ENCODE results near the gene IL18R1. TPM values are rescaled to one million over a fixed set of nuclear protein-coding genes. Genes with fewer than 3 reads are reported as not detected.

The IL18R1 gene
- total and polyA plus RNA-seq, 9 of the 15 experiments (the other 6 are each of a cell fraction or from before 2014, with no cell fraction given), result 0.55 to 10.0 (median 2.5) TPM

GRCh38 chr2:102350137-102350793, 5.3 kb upstream of the IL18R1 start:
- no peak overlapping the region for H3K4me2 ChIP-seq (ENCODE audit: insufficient read depth, low read length)
- POLR2A ChIA-PET, result interaction anchor here (0.6 kb wide), 1 partner anchor 1785 kb away, joined by 3 read pairs; no protein-coding TSS in a partner anchor
- H2AFZ ChIP-seq (ENCODE audit: low read depth, low read length), result peak overlapping the region; percentile 42; the same call in 1 of the 2 replicates
- no peak overlapping the region for H3K9ac ChIP-seq (ENCODE audit: insufficient read depth in 1 of 2, low read depth in 2 of 2, low read length in 2 of 2)
- DNase-seq (ENCODE audit: extremely low read depth in 1 of 4, low spot score in 3 of 4) (no peak), FAIRE-seq (peak; percentile 15), ATAC-seq (peak; percentile 50; the same call in 2 of the 3 replicates)
- 14% methylated on average over 1 of the region's 1 CpG for WGBS (ENCODE audit: insufficient coverage, low coverage, missing lambda C conversion rate)
- no peaks in the 10 kb centered on the region for H3K36me3 ChIP-seq (ENCODE audit: control insufficient read depth, insufficient read depth, low read length)
- H3K4me1 ChIP-seq (replicated peaks in 1 of 2; ENCODE audit: control insufficient read depth in 2 of 2, insufficient read depth in 2 of 2, low read length in 2 of 2), result peaks cover 0 to under 1% of the 10 kb centered on the region in 2 experiments; a peak in 1 of 5 replicates
- in situ Hi-C loops (cut with MboI), result loop anchor here (5.0 to 10.0 kb wide), 2 partner anchors 108 to 335 kb away; no protein-coding TSS in a partner anchor
- no peak overlapping the region for H3K4me3 ChIP-seq
- BruUV-seq (replicated peaks), result no TSS peak
- H3K9me3 ChIP-seq (replicated peaks; ENCODE audit: control insufficient read depth, insufficient read depth, low read depth, low read length), result no peaks in the 10 kb centered on the region; the same call in 1 of the 2 replicates
- H3K79me2 ChIP-seq (ENCODE audit: control insufficient read depth, insufficient read depth, low read length), result no peaks in the 10 kb centered on the region
- intact Hi-C loops (cut with micrococcal nuclease), result no loop called here
- CTCF ChIA-PET (ENCODE audit: low intra/inter-chr PET ratio), result no interaction called here
- H3K27ac ChIP-seq (ENCODE audit: extremely low read depth, low read depth, low read length), result no peak overlapping the region
- TF ChIP-seq CBX8 (IDR thresholded peaks at IDR 0.05; ENCODE audit: borderline replicate concordance, extremely low read depth, low read depth, low read length, poor library complexity, severe bottlenecking), result no peak
- 0 out of 2 replicates have a peak, but pooled peaks have one; percentile 14 for TF ChIP-seq ETV1 (tag; conservative IDR thresholded peaks at IDR 0.05; ENCODE audit: low read depth)
- no peak for TF ChIP-seq YBX1 (IDR thresholded peaks at IDR 0.05)
- no peaks in the 10 kb centered on the region for H3K9me1 ChIP-seq (ENCODE audit: control insufficient read depth, insufficient read depth, low read length)
- H3K27me3 ChIP-seq (ENCODE audit: control insufficient read depth in 2 of 2, insufficient read depth in 2 of 2, low read length in 2 of 2), result no peaks in the 10 kb centered on the region
- H4K20me1 ChIP-seq (replicated peaks; ENCODE audit: control insufficient read depth, insufficient read depth, low read length), result no peaks in the 10 kb centered on the region

- peaks cover 0 to 12% of the 10 kb centered on the region in 2 experiments; a peak in 2 of 5 replicates for H3K4me1 ChIP-seq (replicated peaks in 1 of 2; ENCODE audit: control insufficient read depth in 2 of 2, insufficient read depth in 2 of 2, low read length in 2 of 2)
- H3K36me3 ChIP-seq (ENCODE audit: control insufficient read depth, insufficient read depth, low read length), result no peaks in the 10 kb centered on the region
- H3K27me3 ChIP-seq (ENCODE audit: control insufficient read depth in 2 of 2, insufficient read depth in 2 of 2, low read length in 2 of 2), result no peaks in the 10 kb centered on the region
- ChIA-PET POLR2A (no interaction called here), CTCF (ENCODE audit: low intra/inter-chr PET ratio) (interaction anchor here (0.6 to 2.5 kb wide), 6 partner anchors 55 to 1015 kb away, joined by 3 to 13 read pairs (median 4); no protein-coding TSS in a partner anchor)
- ATAC-seq, result no peak
- WGBS (ENCODE audit: insufficient coverage, low coverage, missing lambda C conversion rate), result 3% methylated on average over 3 of the region's 7 CpGs
- H3K4me2 ChIP-seq (ENCODE audit: insufficient read depth, low read length), result peak overlapping the region; percentile 77
- TF ChIP-seq ZNF316 (IDR thresholded peaks at IDR 0.05), result peak; percentile 76
- peak; percentile 20; the same call in 1 of the 2 replicates for TF ChIP-seq MAFG (tag; conservative IDR thresholded peaks at IDR 0.05)
- TF ChIP-seq EGR1 (conservative IDR thresholded peaks at IDR 0.05), result peak; percentile 57
- no peak for TF ChIP-seq ARID3B (CRISPR knock-in tag; IDR thresholded peaks at IDR 0.05; ENCODE audit: borderline replicate concordance)
- TF ChIP-seq C11orf30 (IDR thresholded peaks at IDR 0.05; ENCODE audit: low read depth), result peak; percentile 65
- no peak overlapping the region for H3K27ac ChIP-seq (ENCODE audit: extremely low read depth, low read depth, low read length)
- H2AFZ ChIP-seq (ENCODE audit: low read depth, low read length), result peak overlapping the region; percentile 98
- H3K9me1 ChIP-seq (ENCODE audit: control insufficient read depth, insufficient read depth, low read length), result no peaks in the 10 kb centered on the region
- peak overlapping the region; percentile 69 for H3K4me3 ChIP-seq
- FAIRE-seq, result no peak
- no peaks in the 10 kb centered on the region for H3K9me3 ChIP-seq (replicated peaks; ENCODE audit: control insufficient read depth, insufficient read depth, low read depth, low read length)
- no peak for DNase-seq (ENCODE audit: extremely low read depth in 1 of 4, low spot score in 3 of 4)
- peak overlapping the region; percentile 82 to 98; a peak in 3 of 4 replicates for H3K9ac ChIP-seq (ENCODE audit: insufficient read depth in 1 of 2, low read depth in 2 of 2, low read length in 2 of 2)
- H3K79me2 ChIP-seq (ENCODE audit: control insufficient read depth, insufficient read depth, low read length), result no peaks in the 10 kb centered on the region
- H4K20me1 ChIP-seq (replicated peaks; ENCODE audit: control insufficient read depth, insufficient read depth, low read length), result no peaks in the 10 kb centered on the region
- intact Hi-C loops (cut with micrococcal nuclease), result loop anchor here (5.0 kb wide), 4 partner anchors 54 to 349 kb away; no protein-coding TSS in a partner anchor
- BruUV-seq (replicated peaks), result no TSS peak
- in situ Hi-C loops (cut with MboI), result loop anchor here (5.0 to 10.0 kb wide), 2 partner anchors 91 to 342 kb away; no protein-coding TSS in a partner anchor
Measured at GRCh38 chr2:102356381-102356712, 751 bp downstream of the IL18R1 start.

Data from K562 (cell line).